Stomach (tissue), 9 donors: ENCODE data around the gene MRPS30. TPM values are rescaled to one million over a fixed set of nuclear protein-coding genes. Genes with fewer than 3 reads are reported as not detected.

Experiments
- DNase-seq, 2 donors: peaks; one replicate each; pipeline versions ENCODE4 v3.0.0 to v3.0.0-alpha.2; 2013 to 2019
- H3K27ac ChIP-seq, 5 donors: fragments of 200-600 bp in 4 of 5; sonication (generic) in 4 of 5; one replicate each; pipeline ENCODE4 v1.5.1; 2013 to 2019; ENCODE audit warnings: mild to moderate bottlenecking in 1 of 5, moderate library complexity in 1 of 5
- H3K27me3 ChIP-seq, 3 donors: fragments of 200-600 bp; sonication (generic); one replicate each; pipeline ENCODE4 v1.5.1; 2017 to 2019; ENCODE audit warnings: mixed run types in 1 of 3
- H3K36me3 ChIP-seq, 4 donors: fragments of 200-600 bp; sonication (generic); 1 replicate in 3 of 4; 2 replicates in 1 of 4; pipeline ENCODE4 v1.5.1; 2016 to 2019
- H3K4me1 ChIP-seq, 4 donors: fragments of 200-600 bp; sonication (generic); one replicate each; pipeline ENCODE4 v1.5.1; 2016 to 2019
- H3K4me3 ChIP-seq, 4 donors: fragments of 200-600 bp; sonication (generic) in 3 of 4; one replicate each; pipeline ENCODE4 v1.5.1; 2016 to 2019; ENCODE audit warnings: mild to moderate bottlenecking in 1 of 4
- H3K9me3 ChIP-seq, 4 donors: fragments of 200-600 bp; sonication (generic); one replicate each; pipeline ENCODE4 v1.5.1; 2016 to 2019
- CTCF ChIP-seq, 7 experiments: fragments of 450-650 bp in 4 of 7; fragments of 200-600 bp in 3 of 7; sonication (generic) in 3 of 7; IDR thresholded peaks; one replicate each; pipeline ENCODE4 v1.5.1; 2016 to 2019; ENCODE audit warnings: antibody characterized with exemption in 7 of 7, control low read depth in 2 of 7, mild to moderate bottlenecking in 1 of 7
- EP300 ChIP-seq: sonication (generic); formaldehyde crosslinking; IDR thresholded peaks from one replicate; pipeline ENCODE4 v1.6.1; 2017; ENCODE audit warnings: antibody characterized with exemption
- POLR2A ChIP-seq, 4 donors: fragments of 450-650 bp; IDR thresholded peaks; one replicate each; pipeline ENCODE4 v1.6.1; 2016; ENCODE audit warnings: antibody characterized with exemption in 4 of 4, control low read depth in 2 of 4, mild to moderate bottlenecking in 1 of 4, moderate library complexity in 1 of 4
- POLR2AphosphoS5 ChIP-seq, 3 donors: sonication (generic); formaldehyde crosslinking; IDR thresholded peaks; one replicate each; pipeline ENCODE4 v1.6.1; 2016; ENCODE audit warnings: antibody characterized with exemption in 3 of 3
- WGBS, 5 donors: extraction: QIAGEN DNeasy Blood & Tissue Kit in 3 of 5; methylation state at CpG; one replicate each; pipeline versions ENCODE4 v1.1.5 to v1.1.7; 2013 to 2018; 5-methylcytosine and 5-hydroxymethylcytosine counted together
- intact Hi-C: fragments of 100-400 bp; cut with DNase I; formaldehyde crosslinking; loops from one replicate; pipeline ENCODE4 v1.15.1; 2023; ENCODE audit warnings: low total_unique reads
- polyA plus RNA-seq, 3 donors: library from polyadenylated mRNA; stranded (reverse); fragments of 200-250 nt; gene quantifications; one replicate each; pipeline ENCODE4 v1.2.3, GENCODE V29; 2013
- total RNA-seq, 5 donors: library from RNA; depleted of rRNA; stranded (reverse); fragments of >200 nt; gene quantifications; one replicate each; pipeline versions ENCODE4 v1.1.0 to v1.2.3, GENCODE V29; 2014 to 2016
- donor health status: healthy with polysubstance abuse.
- donor health status: Bipolar disorder and iron deficiency.
- donor health status: healthy.

Gene MRPS30
- total and polyA plus RNA-seq, 8 donors: 9.3 to 91.5 (median 31.2) TPM

- intact Hi-C loops: no loop called here
- 74 to 100% (median 82%) methylated on average over 1 of the region's 1 CpG for WGBS, 5 donors
- no peaks in the 10 kb centered on the region for H3K27me3 ChIP-seq
Observed at GRCh38 chr5:44839018-44839681, 30.4 kb downstream of the MRPS30 start.

GRCh38 chr5:44842496-44843282, 33.9 kb downstream of the MRPS30 start:
- Histone ChIP-seq H3K4me3 (no peak overlapping the region), H3K4me1 (no peaks in the 10 kb centered on the region), H3K27ac (no peak overlapping the region), H3K9me3 (peaks cover 3 to 17% (median 10%) of the 10 kb centered on the region in 4 donors), H3K36me3 (no peaks in the 10 kb centered on the region), H3K27me3 (no peaks in the 10 kb centered on the region)
- no peak for DNase-seq
- WGBS, 5 donors: 85 to 91% (median 88%) methylated on average over 2 of the region's 2 CpGs
- TF ChIP-seq CTCF (IDR thresholded peaks at IDR 0.05) (no peak), POLR2AphosphoS5 (IDR thresholded peaks at IDR 0.05) (no peak)
- intact Hi-C loops: no loop called here

More at GRCh38 chr5:44839018-44839681, 30.4 kb downstream of the MRPS30 start:
- Histone ChIP-seq H3K9me3 (peaks cover 3 to 17% (median 10%) of the 10 kb centered on the region in 4 donors), H3K36me3 (no peaks in the 10 kb centered on the region), H3K4me1 (no peaks in the 10 kb centered on the region), H3K4me3 (no peak overlapping the region), H3K27ac (no peak overlapping the region)
- no peak for TF ChIP-seq POLR2AphosphoS5 (IDR thresholded peaks at IDR 0.05)
- TF ChIP-seq POLR2A (IDR thresholded peaks at IDR 0.05): no peak
- no peak for TF ChIP-seq CTCF (IDR thresholded peaks at IDR 0.05)
- TF ChIP-seq EP300: no peak
- DNase-seq: no peak

GRCh38 chr5:44844744-44845143, 36.0 kb downstream of the MRPS30 start:
- Histone ChIP-seq H3K27me3 (no peaks in the 10 kb centered on the region), H3K4me1 (no peaks in the 10 kb centered on the region), H3K4me3 (no peak overlapping the region), H3K36me3 (no peaks in the 10 kb centered on the region), H3K27ac (no peak overlapping the region), H3K9me3 (peaks cover 0 to under 1% (median under 1%) of the 10 kb centered on the region in 4 donors)
- TF ChIP-seq POLR2A (IDR thresholded peaks at IDR 0.05) (no peak), CTCF (IDR thresholded peaks at IDR 0.05) (no peak), POLR2AphosphoS5 (IDR thresholded peaks at IDR 0.05) (no peak), EP300 (no peak)
- 86 to 100% (median 93%) methylated on average over 1 of the region's 1 CpG for WGBS, 5 donors
- DNase-seq: no peak
- intact Hi-C loops: no loop called here

- WGBS, 5 donors: 67 to 77% (median 72%) methylated on average over 4 of the region's 4 CpGs
Observed at GRCh38 chr5:44845777-44846176, 37.0 kb downstream of the MRPS30 start.

More at GRCh38 chr5:44845777-44846176, 37.0 kb downstream of the MRPS30 start:
- no peak overlapping the region for H3K4me3 ChIP-seq
- TF ChIP-seq CTCF (IDR thresholded peaks at IDR 0.05) (no peak), POLR2AphosphoS5 (IDR thresholded peaks at IDR 0.05) (no peak)
- no peaks in the 10 kb centered on the region for H3K27me3 ChIP-seq
- intact Hi-C loops: no loop called here
- no peaks in the 10 kb centered on the region for H3K36me3 ChIP-seq
- no peak overlapping the region for H3K27ac ChIP-seq
- H3K9me3 ChIP-seq: no peaks in the 10 kb centered on the region
- H3K4me1 ChIP-seq: no peaks in the 10 kb centered on the region
- DNase-seq: peak in 1 of 2 donors; percentile 17
